HUES64 (cell line): ENCODE measurements around the gene MRPS24.

Source experiments
- H3K27ac ChIP-seq: 2 replicates; pipeline ENCODE4 v1.7.0; 2013; ENCODE audit warnings: low read depth, low read length, inconsistent platforms
- H3K27me3 ChIP-seq: 2 replicates; pipeline ENCODE4 v1.6.1; 2013; ENCODE audit warnings: mild to moderate bottlenecking, low read length; ENCODE audit not compliant: insufficient read depth
- H3K36me3 ChIP-seq: 2 replicates; pipeline ENCODE4 v1.6.1; 2013; ENCODE audit warnings: mild to moderate bottlenecking, low read length; ENCODE audit not compliant: insufficient read depth
- H3K4me1 ChIP-seq: 2 replicates; pipeline ENCODE4 v1.6.1; 2013; ENCODE audit warnings: mild to moderate bottlenecking, low read length, moderate library complexity; ENCODE audit not compliant: insufficient read depth
- H3K4me3 ChIP-seq: 2 replicates; pipeline ENCODE4 v1.5.1; 2013; ENCODE audit warnings: mild to moderate bottlenecking, low read length, moderate library complexity
- H3K9ac ChIP-seq: 2 replicates; pipeline ENCODE4 v1.6.1; 2013; ENCODE audit warnings: mild to moderate bottlenecking, low read depth, low read length
- H3K9me3 ChIP-seq: 2 replicates; pipeline ENCODE4 v1.6.1; 2013; ENCODE audit warnings: low read depth, low read length; ENCODE audit not compliant: insufficient read depth
- WGBS: fragments of 150-250, 120-280 bp; methylation state at CpG from one replicate; pipeline ENCODE4 v1.1.7; 2013; ENCODE audit warnings: missing lambda C conversion rate; 5-methylcytosine and 5-hydroxymethylcytosine counted together

Gene MRPS24

GRCh38 chr7:43891069-43891955 is 22.0 kb upstream of the MRPS24 start:
- Histone ChIP-seq H3K9ac (no peak overlapping the region), H3K27ac (no peak overlapping the region), H3K36me3 (no peaks in the 10 kb centered on the region), H3K27me3 (no peaks in the 10 kb centered on the region), H3K9me3 (no peaks in the 10 kb centered on the region), H3K4me3 (no peak overlapping the region), H3K4me1 (no peaks in the 10 kb centered on the region)
- 94% methylated on average over 12 of the region's 12 CpGs for WGBS

DNA sequence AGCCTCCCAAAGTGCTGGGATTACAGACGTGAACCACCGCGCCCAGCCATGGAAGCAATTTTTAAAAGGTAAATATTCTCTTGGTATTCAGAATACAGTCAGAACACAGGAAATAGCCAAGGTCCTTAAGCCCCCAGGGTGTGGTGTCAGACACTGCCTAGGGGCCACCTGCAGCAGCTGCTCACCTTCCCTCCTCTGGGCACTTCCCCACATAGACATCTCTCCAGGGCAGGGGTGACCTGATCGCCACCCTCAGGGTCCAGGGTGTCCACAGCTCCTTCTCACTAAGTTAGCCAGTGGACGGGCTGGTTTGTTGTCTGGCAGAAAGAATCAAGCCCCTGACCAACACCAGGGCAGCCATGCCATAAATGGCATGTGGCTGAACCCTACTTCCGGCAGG is 21.2 kb upstream of the MRPS24 start:
- Histone ChIP-seq H3K27ac (no peak overlapping the region), H3K4me1 (no peaks in the 10 kb centered on the region), H3K27me3 (no peaks in the 10 kb centered on the region), H3K9me3 (no peaks in the 10 kb centered on the region), H3K4me3 (no peak overlapping the region), H3K36me3 (peaks cover 8% of the 10 kb centered on the region; the same call in 1 of the 2 replicates), H3K9ac (no peak overlapping the region)
- WGBS, result 95% methylated on average over 6 of the region's 6 CpGs

DNA sequence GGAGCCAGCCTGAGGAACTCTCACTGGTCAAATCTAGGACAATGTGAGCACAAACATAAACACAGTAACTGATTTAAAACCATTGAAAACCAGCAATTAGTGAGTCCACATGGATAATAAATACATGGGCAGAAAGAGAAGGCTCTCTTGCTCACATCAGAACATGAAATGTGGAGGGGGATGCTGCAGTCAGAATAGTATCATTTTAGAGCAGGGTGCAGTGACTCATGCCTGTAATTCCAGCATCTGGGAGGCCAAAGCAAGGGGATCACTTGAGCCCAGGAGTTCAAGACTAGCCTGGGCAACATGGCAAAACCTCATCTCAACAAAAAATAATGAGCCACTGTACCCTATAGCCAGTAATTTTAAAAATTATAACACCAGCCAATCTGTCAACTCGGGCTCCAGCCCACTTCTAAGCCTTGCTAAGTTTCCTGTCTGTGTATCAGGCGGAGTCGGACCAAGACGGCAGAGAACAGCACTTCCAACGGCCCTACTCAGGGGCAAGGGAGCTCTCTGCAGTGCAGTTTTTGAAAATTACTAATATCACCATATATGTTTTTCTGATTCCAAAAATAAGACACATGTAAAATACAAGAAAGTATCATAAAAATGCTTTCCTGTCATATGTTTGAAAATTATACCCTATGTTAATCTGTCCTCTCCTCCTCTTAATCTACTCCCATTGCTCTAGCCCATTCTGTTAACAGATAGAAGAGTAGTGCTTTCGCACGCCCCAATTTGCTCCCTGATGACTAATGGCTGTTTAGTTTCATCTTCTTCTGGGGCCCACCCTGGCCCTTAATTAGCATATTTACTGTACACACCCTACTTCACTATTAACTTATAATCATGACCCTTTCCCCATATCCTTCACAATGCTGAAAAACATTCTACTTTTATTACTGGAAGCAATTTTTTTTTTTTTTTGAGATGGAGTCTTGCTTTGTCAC is 20.0 kb upstream of the MRPS24 start:
- Histone ChIP-seq H3K9me3 (no peaks in the 10 kb centered on the region), H3K9ac (no peak overlapping the region), H3K4me3 (no peak overlapping the region), H3K27ac (no peak overlapping the region), H3K4me1 (no peaks in the 10 kb centered on the region), H3K36me3 (peaks cover 8% of the 10 kb centered on the region; the same call in 1 of the 2 replicates), H3K27me3 (no peaks in the 10 kb centered on the region)
- WGBS, result 92% methylated on average over 7 of the region's 7 CpGs

GRCh38 chr7:43884617-43885016 is 15.3 kb upstream of the MRPS24 start:
- WGBS, result 96% methylated on average over 4 of the region's 4 CpGs
- Histone ChIP-seq H3K9me3 (no peaks in the 10 kb centered on the region), H3K4me1 (peaks cover 4% of the 10 kb centered on the region), H3K27ac (no peak overlapping the region), H3K27me3 (no peaks in the 10 kb centered on the region), H3K36me3 (peaks cover 13% of the 10 kb centered on the region; the same call in 1 of the 2 replicates), H3K9ac (no peak overlapping the region), H3K4me3 (no peak overlapping the region)

DNA sequence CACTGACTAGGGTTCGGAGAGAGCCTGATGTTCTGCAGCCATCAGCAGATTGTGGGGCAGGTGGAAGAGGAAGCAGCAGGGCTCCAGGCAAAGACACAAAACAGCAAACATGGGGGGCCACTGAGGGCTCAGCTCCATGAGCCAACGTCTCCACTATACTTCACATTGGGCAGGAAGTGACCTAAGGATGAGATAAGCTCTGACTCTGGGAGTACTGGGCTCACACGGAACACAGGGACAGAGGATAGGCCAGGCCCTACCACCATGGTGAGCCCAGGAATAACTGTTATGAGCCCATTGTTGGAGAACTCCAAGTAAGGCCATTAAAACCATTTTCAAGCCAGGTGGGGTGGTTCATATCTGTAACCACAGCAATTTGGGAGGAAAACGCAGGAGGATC is 14.9 kb upstream of the MRPS24 start:
- Histone ChIP-seq H3K27me3 (no peaks in the 10 kb centered on the region), H3K9me3 (no peaks in the 10 kb centered on the region), H3K4me3 (no peak overlapping the region), H3K4me1 (peaks cover 4% of the 10 kb centered on the region), H3K27ac (no peak overlapping the region), H3K36me3 (peaks cover 17% of the 10 kb centered on the region), H3K9ac (no peak overlapping the region)
- 92% methylated on average over 4 of the region's 4 CpGs for WGBS

DNA sequence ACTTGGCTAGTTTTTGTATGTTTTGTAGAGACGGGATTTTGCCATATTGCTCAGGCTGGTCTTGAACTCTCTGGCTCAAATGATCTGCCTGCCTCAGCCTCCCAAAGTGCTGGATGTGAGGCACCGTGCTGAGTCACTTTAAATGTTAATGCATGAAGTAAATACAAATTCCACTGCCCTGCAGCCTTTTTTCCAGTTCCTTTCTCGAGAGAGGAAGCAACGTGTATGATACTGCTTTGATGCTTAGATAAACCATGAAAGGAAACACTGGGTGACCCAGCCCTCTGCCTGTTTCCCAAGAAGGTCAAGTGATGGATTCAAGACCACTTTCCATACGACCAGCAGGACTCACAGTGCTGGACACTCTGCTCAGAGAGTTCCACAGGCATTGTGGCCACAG is 11.3 kb upstream of the MRPS24 start:
- H3K27me3 ChIP-seq, result no peaks in the 10 kb centered on the region
- H3K4me3 ChIP-seq, result no peak overlapping the region
- H3K27ac ChIP-seq, result 0 out of 2 replicates have a peak overlapping the region, but pooled peaks have one; percentile 15
- WGBS, result 73% methylated on average over 5 of the region's 5 CpGs
- peaks cover 4% of the 10 kb centered on the region for H3K4me1 ChIP-seq
- peaks cover 42% of the 10 kb centered on the region for H3K36me3 ChIP-seq
- no peaks in the 10 kb centered on the region for H3K9me3 ChIP-seq
- no peak overlapping the region for H3K9ac ChIP-seq

DNA sequence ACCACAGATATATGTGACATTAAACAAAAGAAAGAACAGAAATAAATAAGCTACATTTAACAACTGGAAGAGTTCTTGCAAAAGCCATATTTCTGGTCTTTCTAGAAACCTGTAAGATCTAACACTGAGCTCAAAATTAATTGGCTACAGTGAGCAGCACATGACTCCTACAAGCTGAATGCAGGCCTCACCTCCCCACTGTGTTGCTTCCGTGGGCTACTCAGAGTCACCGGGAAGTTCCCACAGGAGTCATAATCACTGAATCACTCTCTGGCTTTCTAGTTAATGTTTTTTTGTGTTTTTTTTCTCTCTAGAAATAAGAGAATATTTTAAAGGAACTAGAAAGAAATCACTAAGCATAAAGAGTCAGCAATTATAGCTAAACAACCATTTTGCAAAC is 10.2 kb upstream of the MRPS24 start:
- Histone ChIP-seq H3K36me3 (peaks cover 41% of the 10 kb centered on the region), H3K27ac (no peak overlapping the region), H3K27me3 (no peaks in the 10 kb centered on the region), H3K4me3 (no peak overlapping the region), H3K4me1 (peaks cover 4% of the 10 kb centered on the region), H3K9ac (no peak overlapping the region), H3K9me3 (no peaks in the 10 kb centered on the region)
- WGBS, result 98% methylated on average over 2 of the region's 2 CpGs

DNA sequence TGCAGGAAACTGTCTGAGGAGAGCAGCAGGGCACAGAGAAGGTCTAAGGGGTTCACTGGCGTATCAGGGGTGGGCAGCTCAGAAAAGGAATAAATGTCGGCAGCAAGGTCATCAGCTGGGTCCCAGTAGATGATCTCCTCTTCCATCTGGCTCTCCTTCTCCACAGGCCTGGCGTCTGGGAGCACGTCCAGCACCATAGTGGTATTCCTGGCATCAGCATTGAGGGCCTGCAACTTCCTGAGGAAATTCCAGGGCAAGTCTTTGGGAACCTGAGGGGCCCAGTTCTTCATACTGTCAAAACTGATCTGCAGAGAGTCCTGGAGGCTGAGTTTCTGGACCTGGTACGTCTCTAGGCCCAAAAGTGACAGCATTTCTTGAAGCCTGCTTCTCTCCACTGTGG is 9.6 kb upstream of the MRPS24 start:
- peaks cover 38% of the 10 kb centered on the region for H3K36me3 ChIP-seq

GRCh38 chr7:43877968-43878864 is 8.9 kb upstream of the MRPS24 start:
- 95% methylated on average over 38 of the region's 38 CpGs for whole genome bisulfite sequencing
- Histone ChIP-seq H3K27me3 (no peaks in the 10 kb centered on the region), H3K4me1 (peaks cover 4% of the 10 kb centered on the region), H3K9ac (no peak overlapping the region), H3K36me3 (peaks cover 38% of the 10 kb centered on the region), H3K9me3 (no peaks in the 10 kb centered on the region), H3K4me3 (no peak overlapping the region), H3K27ac (no peak overlapping the region)

More for the DNA sequence above, 9.6 kb upstream of the MRPS24 start:
- 95% methylated on average over 5 of the region's 5 CpGs for WGBS
- Histone ChIP-seq H3K9me3 (no peaks in the 10 kb centered on the region), H3K4me3 (no peak overlapping the region), H3K4me1 (peaks cover 4% of the 10 kb centered on the region), H3K27ac (no peak overlapping the region), H3K27me3 (no peaks in the 10 kb centered on the region), H3K9ac (no peak overlapping the region)

DNA sequence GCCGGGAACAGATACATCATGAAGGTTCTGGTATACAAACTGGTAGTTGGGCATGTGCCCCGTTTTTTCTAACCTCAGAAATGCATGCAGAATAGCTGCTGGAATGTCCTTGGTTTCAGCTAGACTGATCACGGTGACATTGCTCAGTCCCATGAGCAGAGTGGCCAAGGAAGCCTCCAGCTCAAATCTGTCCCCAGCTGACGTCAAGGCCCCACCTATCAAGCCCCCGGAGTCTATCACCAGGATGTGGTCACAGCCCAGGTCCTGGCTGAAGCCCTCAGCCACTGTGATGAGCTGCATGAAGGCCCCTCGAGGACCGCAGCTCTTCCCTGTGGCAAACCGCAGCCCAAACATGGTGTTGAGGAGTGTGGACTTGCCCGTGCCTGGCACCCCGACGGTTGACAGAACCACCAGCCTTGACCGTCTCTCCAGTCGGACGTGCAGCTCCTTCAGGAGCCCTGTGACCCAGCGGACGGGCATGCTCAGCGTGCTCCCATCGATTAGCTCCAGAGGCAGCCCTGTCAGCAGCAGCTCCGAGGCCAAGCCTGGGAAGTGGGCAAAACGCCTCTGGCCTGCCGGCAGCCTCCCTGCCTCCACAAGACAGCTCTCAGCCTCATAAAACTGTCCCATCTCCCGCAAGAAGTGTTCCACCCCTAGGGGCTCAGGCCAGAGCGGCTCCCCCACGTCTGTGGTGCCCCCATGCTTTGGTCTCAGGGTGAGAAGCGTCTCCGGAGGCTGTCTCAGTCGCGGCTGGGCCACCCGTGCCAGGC is 7.8 kb upstream of the MRPS24 start:
- Histone ChIP-seq H3K4me1 (peaks cover 11% of the 10 kb centered on the region), H3K27ac (no peak overlapping the region), H3K27me3 (no peaks in the 10 kb centered on the region), H3K4me3 (no peak overlapping the region), H3K9me3 (no peaks in the 10 kb centered on the region), H3K9ac (no peak overlapping the region), H3K36me3 (peaks cover 35% of the 10 kb centered on the region)
- WGBS, result 91% methylated on average over 29 of the region's 29 CpGs
